NCI-H1694 treated with DMSO at 0.1 percent for 48 hours (cell line): ENCODE data around the gene NUBPL.
"Not testable (repeated sequence)": the region's sequence is repeated elsewhere in the genome, so short reads cannot be mapped to it uniquely, and the experiment has no call there.

Experiments
- DNase-seq: peaks from one replicate; lab custom pipeline; 2025; lab: John Stamatoyannopoulos, UW

The NUBPL gene

GRCh38 chr14:31578792-31579501 lies 17.7 kb downstream of the NUBPL start:
- DNase-seq, result no peak

- DNase-seq, result no peak
Observed at GRCh38 chr14:31580234-31580633, 19.0 kb downstream of the NUBPL start.

GRCh38 chr14:31582286-31582691 lies 21.1 kb downstream of the NUBPL start:
- peak; percentile 5 for DNase-seq

- DNase-seq, result no peak
Observed at GRCh38 chr14:31582836-31583452, 21.7 kb downstream of the NUBPL start.

GRCh38 chr14:31590206-31590605 lies 29.0 kb downstream of the NUBPL start:
- no peak for DNase-seq

- DNase-seq, result no peak
Observed at GRCh38 chr14:31592122-31592521, 30.9 kb downstream of the NUBPL start.

GRCh38 chr14:31592631-31593030 lies 31.4 kb downstream of the NUBPL start:
- DNase-seq, result no peak

- DNase-seq, result no peak
Observed at GRCh38 chr14:31596342-31597095, 35.3 kb downstream of the NUBPL start.

- DNase-seq, result no peak
Observed at GRCh38 chr14:31605702-31606101, 44.5 kb downstream of the NUBPL start.

GRCh38 chr14:31611778-31612433 lies 50.7 kb downstream of the NUBPL start:
- DNase-seq, result no peak

- DNase-seq, result no peak
Observed at GRCh38 chr14:31613188-31613587, 52.0 kb downstream of the NUBPL start.

- not testable (repeated sequence) for DNase-seq
Observed at GRCh38 chr14:31618884-31619283, 57.7 kb downstream of the NUBPL start.

- no peak for DNase-seq
Observed at GRCh38 chr14:31619440-31619839, 58.2 kb downstream of the NUBPL start.

GRCh38 chr14:31620898-31621297 lies 59.7 kb downstream of the NUBPL start:
- not testable (repeated sequence) for DNase-seq

GRCh38 chr14:31622060-31622459 lies 60.9 kb downstream of the NUBPL start:
- DNase-seq, result no peak

GRCh38 chr14:31652900-31653299 lies 91.7 kb downstream of the NUBPL start:
- DNase-seq, result not testable (repeated sequence)

- no peak for DNase-seq
Observed at GRCh38 chr14:31657917-31658316, 96.7 kb downstream of the NUBPL start.

GRCh38 chr14:31659278-31659677 lies 98.1 kb downstream of the NUBPL start:
- DNase-seq, result no peak

GRCh38 chr14:31660191-31660590 lies 99.0 kb downstream of the NUBPL start:
- no peak for DNase-seq

- DNase-seq, result no peak
Observed at GRCh38 chr14:31660728-31661127, 99.5 kb downstream of the NUBPL start.

GRCh38 chr14:31668348-31668747 lies 107.1 kb downstream of the NUBPL start:
- no peak for DNase-seq

- no peak for DNase-seq
Observed at GRCh38 chr14:31672709-31673108, 111.5 kb downstream of the NUBPL start.

GRCh38 chr14:31677052-31677451 lies 115.8 kb downstream of the NUBPL start:
- no peak for DNase-seq
